ENCODE results near the gene SUN1.

GRCh38 chr7:857661-858060, 25.4 kb downstream of the SUN1 start:
- TF ChIP-seq, protein P1, sequence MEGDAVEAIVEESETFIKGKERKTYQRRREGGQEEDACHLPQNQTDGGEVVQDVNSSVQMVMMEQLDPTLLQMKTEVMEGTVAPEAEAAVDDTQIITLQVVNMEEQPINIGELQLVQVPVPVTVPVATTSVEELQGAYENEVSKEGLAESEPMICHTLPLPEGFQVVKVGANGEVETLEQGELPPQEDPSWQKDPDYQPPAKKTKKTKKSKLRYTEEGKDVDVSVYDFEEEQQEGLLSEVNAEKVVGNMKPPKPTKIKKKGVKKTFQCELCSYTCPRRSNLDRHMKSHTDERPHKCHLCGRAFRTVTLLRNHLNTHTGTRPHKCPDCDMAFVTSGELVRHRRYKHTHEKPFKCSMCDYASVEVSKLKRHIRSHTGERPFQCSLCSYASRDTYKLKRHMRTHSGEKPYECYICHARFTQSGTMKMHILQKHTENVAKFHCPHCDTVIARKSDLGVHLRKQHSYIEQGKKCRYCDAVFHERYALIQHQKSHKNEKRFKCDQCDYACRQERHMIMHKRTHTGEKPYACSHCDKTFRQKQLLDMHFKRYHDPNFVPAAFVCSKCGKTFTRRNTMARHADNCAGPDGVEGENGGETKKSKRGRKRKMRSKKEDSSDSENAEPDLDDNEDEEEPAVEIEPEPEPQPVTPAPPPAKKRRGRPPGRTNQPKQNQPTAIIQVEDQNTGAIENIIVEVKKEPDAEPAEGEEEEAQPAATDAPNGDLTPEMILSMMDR (IDR thresholded peaks at IDR 0.05), result no peak
- TF ChIP-seq POLR2A (IDR thresholded peaks at IDR 0.05), result no peak
